Endodermal cell (in vitro differentiated cells): Measurements from ENCODE around the gene TSNAXIP1. TPM values are rescaled to one million over a fixed set of nuclear protein-coding genes. Genes with fewer than 3 reads are reported as not detected.
A peak's percentile ranks its signal among the peaks of the same experiment; 100 is the strongest.

ENCODE experiments used
- DNase-seq: peaks from one replicate; pipeline ENCODE4 v3.0.0-alpha.2; 2017
- H3K27ac ChIP-seq: 2 replicates; pipeline ENCODE4 v1.5.1; 2013; ENCODE audit warnings: mild to moderate bottlenecking, low read depth, low read length, moderate library complexity
- H3K27me3 ChIP-seq: 2 replicates; pipeline ENCODE4 v1.6.1; 2013; ENCODE audit warnings: mild to moderate bottlenecking, low read length, moderate library complexity; ENCODE audit not compliant: insufficient read depth, control insufficient read depth, poor library complexity, severe bottlenecking
- H3K36me3 ChIP-seq: 2 replicates; pipeline ENCODE4 v1.7.0; 2013; ENCODE audit warnings: mild to moderate bottlenecking, low read length, moderate library complexity; ENCODE audit not compliant: control insufficient read depth, insufficient read depth
- H3K4me1 ChIP-seq: one replicate; pipeline ENCODE4 v1.7.0; 2013; ENCODE audit warnings: low read length; ENCODE audit not compliant: control insufficient read depth, insufficient read depth
- H3K4me3 ChIP-seq: 2 replicates; pipeline ENCODE4 v1.5.1; 2013; ENCODE audit warnings: mild to moderate bottlenecking, low read length, moderate library complexity
- H3K9ac ChIP-seq: 2 replicates; pipeline ENCODE4 v1.6.1; 2013; ENCODE audit warnings: mild to moderate bottlenecking, low read length, moderate library complexity; ENCODE audit not compliant: poor library complexity, severe bottlenecking; ENCODE audit errors: extremely low read depth
- H3K9me3 ChIP-seq: 2 replicates; pipeline ENCODE4 v1.6.1; 2013; ENCODE audit warnings: mild to moderate bottlenecking, low read length, moderate library complexity; ENCODE audit not compliant: control insufficient read depth
- H3K27ac Mint-ChIP-seq: 2 replicates; pipeline ENCODE4 v1.8.0; 2020; ENCODE audit warnings: mixed read lengths
- H3K27me3 Mint-ChIP-seq: 2 replicates; pipeline ENCODE4 v1.8.0; 2021; ENCODE audit warnings: mild to moderate bottlenecking, mixed read lengths; ENCODE audit not compliant: insufficient read depth
- H3K36me3 Mint-ChIP-seq: 2 replicates; pipeline ENCODE4 v1.8.0; 2020; ENCODE audit warnings: low read depth, mixed read lengths
- H3K4me1 Mint-ChIP-seq: 2 replicates; pipeline ENCODE4 v1.8.0; 2020; ENCODE audit warnings: mixed read lengths
- H3K4me3 Mint-ChIP-seq: 2 replicates; pipeline ENCODE4 v1.8.0; 2020; ENCODE audit warnings: mild to moderate bottlenecking, moderate library complexity, mixed read lengths
- H3K9me3 Mint-ChIP-seq: 2 replicates; pipeline ENCODE4 v1.8.0; 2020; ENCODE audit warnings: mild to moderate bottlenecking, mixed read lengths
- CTCF ChIP-seq: fragments of 200-600 bp; sonication (generic); conservative IDR thresholded peaks from 2 replicates; pipeline ENCODE4 v1.5.0; 2021; ENCODE audit warnings: antibody characterized with exemption, mild to moderate bottlenecking
- WGBS, 2 experiments: methylation state at CpG; one replicate each; pipeline versions ENCODE4 v1.1.5 to v1.1.7; 2013; ENCODE audit warnings: missing lambda C conversion rate in 2 of 2, mixed read lengths in 1 of 2; ENCODE audit not compliant: insufficient coverage in 1 of 2, insufficient read length in 1 of 2; 5-methylcytosine and 5-hydroxymethylcytosine counted together
- total RNA-seq, 2 donors: library from RNA; stranded (reverse); fragmentation: NEBNext Ultra II Directional in 1 of 2; extraction: Animal tissue kit (Norgen Biotek cat#: 25700) in 1 of 2; gene quantifications; 2 replicates in 1 of 2; 3 replicates in 1 of 2; pipeline ENCODE4 v1.2.1, GENCODE V29; 2021

Gene TSNAXIP1
- total RNA-seq, 2 donors from 2014 or later = 2.8 to 3.2 TPM

GRCh38 chr16:67865318-67865717 lies 58.6 kb downstream of the TSNAXIP1 start:
- H3K4me1 Mint-ChIP-seq = peaks cover 16% of the 10 kb centered on the region
- Histone ChIP-seq H3K36me3 (peaks cover 89% of the 10 kb centered on the region), H3K4me3 (no peak overlapping the region), H3K4me1 (no peaks in the 10 kb centered on the region), H3K9ac (no peak overlapping the region), H3K27me3 (no peaks in the 10 kb centered on the region), H3K9me3 (no peaks in the 10 kb centered on the region), H3K27ac (no peak overlapping the region)
- peak; percentile 86 for DNase-seq
- H3K4me3 Mint-ChIP-seq = no peak overlapping the region
- H3K27ac Mint-ChIP-seq = peak overlapping the region; percentile 42
- peaks cover 47% of the 10 kb centered on the region for H3K36me3 Mint-ChIP-seq
- no peaks in the 10 kb centered on the region for H3K9me3 Mint-ChIP-seq
- TF ChIP-seq CTCF = peak; percentile 71
- WGBS, 2 experiments = 92 to 93% methylated on average over 2 of the region's 2 CpGs
- no peaks in the 10 kb centered on the region for H3K27me3 Mint-ChIP-seq

- no peaks in the 10 kb centered on the region for H3K9me3 ChIP-seq
- H3K4me3 ChIP-seq = no peak overlapping the region
- H3K4me3 Mint-ChIP-seq = no peak overlapping the region
- peaks cover 43% of the 10 kb centered on the region for H3K36me3 Mint-ChIP-seq
- no peak for TF ChIP-seq CTCF
- DNase-seq = no peak
- H3K27ac Mint-ChIP-seq = no peak overlapping the region
- no peaks in the 10 kb centered on the region for H3K9me3 Mint-ChIP-seq
- H3K27me3 Mint-ChIP-seq = no peaks in the 10 kb centered on the region
- H3K27ac ChIP-seq = no peak overlapping the region
- H3K4me1 ChIP-seq = no peaks in the 10 kb centered on the region
- peaks cover 13% of the 10 kb centered on the region for H3K4me1 Mint-ChIP-seq
- no peak overlapping the region for H3K9ac ChIP-seq
- 97 to 98% methylated on average over 6 of the region's 6 CpGs for WGBS, 2 experiments
- H3K36me3 ChIP-seq = peaks cover 84% of the 10 kb centered on the region
- no peaks in the 10 kb centered on the region for H3K27me3 ChIP-seq
Measured at GRCh38 chr16:67868290-67868689, 61.6 kb downstream of the TSNAXIP1 start.

- no peaks in the 10 kb centered on the region for H3K27me3 ChIP-seq
- H3K9ac ChIP-seq = no peak overlapping the region
- WGBS, 2 experiments = 95% methylated on average over 6 to 7 of the region's 7 CpGs
- Mint-ChIP-seq H3K4me3 (no peak overlapping the region), H3K9me3 (no peaks in the 10 kb centered on the region), H3K4me1 (peaks cover 17% of the 10 kb centered on the region), H3K27me3 (no peaks in the 10 kb centered on the region), H3K36me3 (peaks cover 42% of the 10 kb centered on the region), H3K27ac (no peak overlapping the region)
- H3K4me3 ChIP-seq = no peak overlapping the region
- H3K27ac ChIP-seq = no peak overlapping the region
- H3K9me3 ChIP-seq = no peaks in the 10 kb centered on the region
- DNase-seq = no peak
- no peaks in the 10 kb centered on the region for H3K4me1 ChIP-seq
- peaks cover 74% of the 10 kb centered on the region for H3K36me3 ChIP-seq
- no peak for TF ChIP-seq CTCF
Measured at GRCh38 chr16:67869653-67870052, 63.0 kb downstream of the TSNAXIP1 start.
